ENCODE results near the gene NAALADL1.

Gene NAALADL1

GRCh38 chr11:65017937-65018336 lies 40.4 kb downstream of the NAALADL1 start:
- no peak for TF ChIP-seq CTCF (IDR thresholded peaks at IDR 0.05; ENCODE audit: low read depth, low read length, poor library complexity, severe bottlenecking)
- no peak for TF ChIP-seq EZH2phosphoT487 (IDR thresholded peaks at IDR 0.05; ENCODE audit: borderline replicate concordance, low read length)
- no peak overlapping the region for H3K4me3 ChIP-seq (ENCODE audit: low read length)
- peaks cover 49% of the 10 kb centered on the region for H3K36me3 ChIP-seq (ENCODE audit: control insufficient read depth, low read length)
- H3K79me2 ChIP-seq (ENCODE audit: control insufficient read depth, low read length), result peaks cover 34% of the 10 kb centered on the region
- H3F3A ChIP-seq (ENCODE audit: control insufficient read depth, insufficient read depth), result 0 out of 2 replicates have a peak, but pooled peaks cover 2% of the 10 kb centered on the region
- no peaks in the 10 kb centered on the region for H3K9me3 ChIP-seq (ENCODE audit: control insufficient read depth, insufficient read depth, low read length)
- no peak overlapping the region for H3K27ac ChIP-seq (ENCODE audit: low read depth, low read length)
- peaks cover 33% of the 10 kb centered on the region for H3K4me1 ChIP-seq (ENCODE audit: control insufficient read depth, low read length)
- H3K27me3 ChIP-seq (ENCODE audit: control insufficient read depth, low read length), result no peaks in the 10 kb centered on the region
- no peaks in the 10 kb centered on the region for H3K9me2 ChIP-seq (replicated peaks; ENCODE audit: control insufficient read depth, low read length)
- H4K20me1 ChIP-seq (ENCODE audit: control insufficient read depth, insufficient read depth, low read depth, low read length), result no peaks in the 10 kb centered on the region
- H3K4me2 ChIP-seq (ENCODE audit: low read length), result no peak overlapping the region

- Histone ChIP-seq H3K27me3 (ENCODE audit: control insufficient read depth, low read length) (no peaks in the 10 kb centered on the region), H3K9me3 (ENCODE audit: control insufficient read depth, insufficient read depth, low read length) (no peaks in the 10 kb centered on the region), H3K36me3 (ENCODE audit: control insufficient read depth, low read length) (peaks cover 44% of the 10 kb centered on the region), H3K4me2 (ENCODE audit: low read length) (peak overlapping the region; percentile 81; the same call in 1 of the 2 replicates), H4K20me1 (ENCODE audit: control insufficient read depth, insufficient read depth, low read depth, low read length) (no peaks in the 10 kb centered on the region), H3K4me1 (ENCODE audit: control insufficient read depth, low read length) (peaks cover 36% of the 10 kb centered on the region), H3K79me2 (ENCODE audit: control insufficient read depth, low read length) (peaks cover 34% of the 10 kb centered on the region), H3K4me3 (ENCODE audit: low read length) (no peak overlapping the region; the same call in 1 of the 2 replicates), H3F3A (ENCODE audit: control insufficient read depth, insufficient read depth) (0 out of 2 replicates have a peak, but pooled peaks cover 2% of the 10 kb centered on the region), H3K9me2 (replicated peaks; ENCODE audit: control insufficient read depth, low read length) (no peaks in the 10 kb centered on the region), H3K27ac (ENCODE audit: low read depth, low read length) (no peak overlapping the region)
- TF ChIP-seq CTCF (IDR thresholded peaks at IDR 0.05; ENCODE audit: low read depth, low read length, poor library complexity, severe bottlenecking), result peak; percentile 23
- no peak for TF ChIP-seq EZH2phosphoT487 (IDR thresholded peaks at IDR 0.05; ENCODE audit: borderline replicate concordance, low read length)
Observed at GRCh38 chr11:65016705-65017104, 41.6 kb downstream of the NAALADL1 start.

- Histone ChIP-seq H3K36me3 (ENCODE audit: control insufficient read depth, low read length) (peaks cover 30% of the 10 kb centered on the region), H3K9me3 (ENCODE audit: control insufficient read depth, insufficient read depth, low read length) (no peaks in the 10 kb centered on the region), H3K4me1 (ENCODE audit: control insufficient read depth, low read length) (peaks cover 42% of the 10 kb centered on the region), H3K27ac (ENCODE audit: low read depth, low read length) (peak overlapping the region; percentile 89), H3K4me3 (ENCODE audit: low read length) (peak overlapping the region; percentile 83), H3K79me2 (ENCODE audit: control insufficient read depth, low read length) (peaks cover 34% of the 10 kb centered on the region), H3K27me3 (ENCODE audit: control insufficient read depth, low read length) (no peaks in the 10 kb centered on the region), H4K20me1 (ENCODE audit: control insufficient read depth, insufficient read depth, low read depth, low read length) (no peaks in the 10 kb centered on the region), H3K9me2 (replicated peaks; ENCODE audit: control insufficient read depth, low read length) (no peaks in the 10 kb centered on the region), H3K4me2 (ENCODE audit: low read length) (peak overlapping the region; percentile 81), H3F3A (ENCODE audit: control insufficient read depth, insufficient read depth) (peaks cover 6% of the 10 kb centered on the region; the same call in 1 of the 2 replicates)
- TF ChIP-seq EZH2phosphoT487 (IDR thresholded peaks at IDR 0.05; ENCODE audit: borderline replicate concordance, low read length) (no peak), CTCF (IDR thresholded peaks at IDR 0.05; ENCODE audit: low read depth, low read length, poor library complexity, severe bottlenecking) (no peak)
Observed at GRCh38 chr11:65014726-65015227, 43.6 kb downstream of the NAALADL1 start.
